Neural cell (in vitro differentiated cells): Measurements from ENCODE around the gene MAP7D2. TPM values are rescaled to one million over a fixed set of nuclear protein-coding genes. Genes with fewer than 3 reads are reported as not detected.
A peak's percentile ranks its signal among the peaks of the same experiment; 100 is the strongest.

Experiments used
- H2AFZ ChIP-seq: fragments of 200-600, 300-800 bp; sonication (generic), shearing (Covaris generic); 2 replicates; pipeline ENCODE4 v1.6.0; 2014; ENCODE audit warnings: low read depth, mild to moderate bottlenecking, antibody characterized with exemption, low read length, moderate library complexity
- H3F3A ChIP-seq: fragments of 200-600 bp; shearing (Covaris generic); 2 replicates; pipeline ENCODE4 v1.6.1; 2016; ENCODE audit warnings: mild to moderate bottlenecking, moderate library complexity, mixed read lengths, antibody characterized with exemption, low read length; ENCODE audit not compliant: insufficient read depth, poor library complexity, severe bottlenecking
- H3K27ac ChIP-seq: fragments of 200-600, 300-800 bp; sonication (generic), shearing (Covaris generic); 2 replicates; pipeline ENCODE4 v1.5.1; 2014; ENCODE audit warnings: mild to moderate bottlenecking, low read length, moderate library complexity
- H3K27me3 ChIP-seq: fragments of 300-800, 200-600 bp; sonication (generic), shearing (Covaris generic); 2 replicates; pipeline ENCODE4 v1.6.0; 2014; ENCODE audit warnings: mild to moderate bottlenecking, low read depth, low read length, moderate library complexity; ENCODE audit not compliant: insufficient read depth
- H3K36me3 ChIP-seq: fragments of 300-800, 200-600 bp; sonication (generic), shearing (Covaris generic); 2 replicates; pipeline ENCODE4 v1.5.1; 2014; ENCODE audit warnings: mild to moderate bottlenecking, antibody characterized with exemption, low read length, moderate library complexity; ENCODE audit not compliant: insufficient read depth
- H3K4me2 ChIP-seq: fragments of 300-800, 200-600 bp; sonication (generic), shearing (Covaris generic); 2 replicates; pipeline ENCODE4 v1.6.0; 2014; ENCODE audit warnings: mild to moderate bottlenecking, low read length
- H3K4me3 ChIP-seq: fragments of 300-800, 200-600 bp; sonication (generic), shearing (Covaris generic); 2 replicates; pipeline ENCODE4 v1.5.1; 2014; ENCODE audit warnings: mild to moderate bottlenecking, low read length, moderate library complexity
- H3K79me2 ChIP-seq: fragments of 200-600 bp; shearing (Covaris generic); replicated peaks from 2 replicates; pipeline ENCODE4 v1.6.0; 2014; ENCODE audit warnings: mild to moderate bottlenecking, low read length, moderate library complexity; ENCODE audit not compliant: insufficient read depth
- H3K9ac ChIP-seq: fragments of 300-800, 200-600 bp; sonication (generic), shearing (Covaris generic); 2 replicates; pipeline ENCODE4 v1.6.1; 2016; ENCODE audit warnings: mild to moderate bottlenecking, low read length, mixed read lengths
- H3K9me2 ChIP-seq: fragments of 200-600 bp; shearing (Covaris generic); 2 replicates; pipeline ENCODE4 v1.6.1; 2016; ENCODE audit warnings: mild to moderate bottlenecking, low read length, mixed read lengths; ENCODE audit not compliant: insufficient read depth
- H3K9me3 ChIP-seq: fragments of 200-600, 300-800 bp; sonication (generic), shearing (Covaris generic); 2 replicates; pipeline ENCODE4 v1.6.1; 2016; ENCODE audit warnings: mild to moderate bottlenecking, mixed run types, low read length, moderate library complexity, mixed read lengths
- H4K20me1 ChIP-seq: fragments of 200-600 bp; shearing (Covaris generic); 2 replicates; pipeline ENCODE4 v1.6.1; 2016; ENCODE audit warnings: mild to moderate bottlenecking, mixed run types; ENCODE audit not compliant: insufficient read depth
- CTCF ChIP-seq: fragments of 450-650 bp; IDR thresholded peaks from 2 replicates; pipeline ENCODE4 v1.5.1; 2014; ENCODE audit warnings: antibody characterized with exemption, mild to moderate bottlenecking, moderate library complexity; ENCODE audit not compliant: poor library complexity, severe bottlenecking
- EP300 ChIP-seq: fragments of 450-650 bp; conservative IDR thresholded peaks from 2 replicates; pipeline ENCODE4 v1.6.1; 2014; ENCODE audit warnings: antibody characterized with exemption, mild to moderate bottlenecking, moderate library complexity; ENCODE audit not compliant: poor library complexity, severe bottlenecking
- EZH2 ChIP-seq: fragments of 200-600, 300-800 bp; shearing (Covaris generic), sonication (generic); IDR thresholded peaks from 2 replicates; pipeline ENCODE4 v1.6.1; 2014; ENCODE audit warnings: antibody characterized with exemption, low read length, borderline replicate concordance, mild to moderate bottlenecking; ENCODE audit not compliant: insufficient read depth, poor library complexity, severe bottlenecking
- MXI1 ChIP-seq: fragments of 450-650 bp; conservative IDR thresholded peaks from 2 replicates; pipeline ENCODE4 v1.6.1; 2014; ENCODE audit warnings: antibody characterized with exemption, mild to moderate bottlenecking; ENCODE audit not compliant: poor library complexity, severe bottlenecking
- RAD21 ChIP-seq: fragments of 450-650 bp; conservative IDR thresholded peaks from 2 replicates; pipeline ENCODE4 v1.6.1; 2014; ENCODE audit warnings: antibody characterized with exemption, mild to moderate bottlenecking, moderate library complexity
- SMC3 ChIP-seq: fragments of 450-650 bp; conservative IDR thresholded peaks from 2 replicates; pipeline ENCODE4 v1.6.1; 2014; ENCODE audit warnings: antibody characterized with exemption, mild to moderate bottlenecking, moderate library complexity; ENCODE audit not compliant: poor library complexity
- TAF1 ChIP-seq: IDR thresholded peaks from 2 replicates; pipeline ENCODE4 v1.6.1; 2012; ENCODE audit warnings: low read depth
- polyA plus RNA-seq: library from polyadenylated mRNA; depleted of rRNA; stranded (reverse); fragments of >200 nt; gene quantifications from 2 replicates; pipeline ENCODE4 v1.2.3, GENCODE V29; 2014
- TF ChIP-seq, protein P1 (sequence below): IDR thresholded peaks from 2 replicates; pipeline ENCODE4 v1.6.1; 2012; ENCODE audit warnings: borderline replicate concordance

Gene MAP7D2
- polyA plus RNA-seq, 1 donor from 2014 or later, result 6.4 TPM

DNA sequence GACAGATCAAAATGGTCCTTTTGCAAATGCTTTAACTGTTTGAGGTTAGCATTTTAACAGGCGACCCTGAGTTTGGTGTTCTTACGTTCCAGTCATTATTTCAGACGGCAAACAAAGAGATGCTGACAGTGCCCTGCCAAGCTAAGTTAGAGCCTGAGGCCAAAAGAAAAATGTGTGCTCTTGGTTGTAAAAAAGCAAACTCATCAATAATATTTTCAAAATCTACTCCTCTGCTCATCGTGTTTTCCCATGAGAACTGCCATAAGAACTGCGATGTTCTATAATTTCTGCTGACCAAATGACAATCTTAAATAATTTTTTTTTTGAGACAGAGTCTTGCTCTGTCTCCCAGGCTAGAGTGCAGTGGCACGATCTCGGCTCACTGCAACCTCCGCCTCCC lies 63.2 kb downstream of the MAP7D2 start:
- Histone ChIP-seq H3F3A (no peaks in the 10 kb centered on the region), H3K9me2 (no peaks in the 10 kb centered on the region), H3K79me2 (no peaks in the 10 kb centered on the region), H3K4me3 (no peak overlapping the region), H3K9me3 (no peaks in the 10 kb centered on the region), H3K36me3 (no peaks in the 10 kb centered on the region), H3K9ac (no peak overlapping the region), H3K27ac (no peak overlapping the region), H3K4me2 (no peak overlapping the region), H3K27me3 (no peaks in the 10 kb centered on the region), H4K20me1 (no peaks in the 10 kb centered on the region), H2AFZ (no peak overlapping the region)
- TF ChIP-seq MXI1, result no peak
- no peak for TF ChIP-seq TAF1
- TF ChIP-seq, protein P1, sequence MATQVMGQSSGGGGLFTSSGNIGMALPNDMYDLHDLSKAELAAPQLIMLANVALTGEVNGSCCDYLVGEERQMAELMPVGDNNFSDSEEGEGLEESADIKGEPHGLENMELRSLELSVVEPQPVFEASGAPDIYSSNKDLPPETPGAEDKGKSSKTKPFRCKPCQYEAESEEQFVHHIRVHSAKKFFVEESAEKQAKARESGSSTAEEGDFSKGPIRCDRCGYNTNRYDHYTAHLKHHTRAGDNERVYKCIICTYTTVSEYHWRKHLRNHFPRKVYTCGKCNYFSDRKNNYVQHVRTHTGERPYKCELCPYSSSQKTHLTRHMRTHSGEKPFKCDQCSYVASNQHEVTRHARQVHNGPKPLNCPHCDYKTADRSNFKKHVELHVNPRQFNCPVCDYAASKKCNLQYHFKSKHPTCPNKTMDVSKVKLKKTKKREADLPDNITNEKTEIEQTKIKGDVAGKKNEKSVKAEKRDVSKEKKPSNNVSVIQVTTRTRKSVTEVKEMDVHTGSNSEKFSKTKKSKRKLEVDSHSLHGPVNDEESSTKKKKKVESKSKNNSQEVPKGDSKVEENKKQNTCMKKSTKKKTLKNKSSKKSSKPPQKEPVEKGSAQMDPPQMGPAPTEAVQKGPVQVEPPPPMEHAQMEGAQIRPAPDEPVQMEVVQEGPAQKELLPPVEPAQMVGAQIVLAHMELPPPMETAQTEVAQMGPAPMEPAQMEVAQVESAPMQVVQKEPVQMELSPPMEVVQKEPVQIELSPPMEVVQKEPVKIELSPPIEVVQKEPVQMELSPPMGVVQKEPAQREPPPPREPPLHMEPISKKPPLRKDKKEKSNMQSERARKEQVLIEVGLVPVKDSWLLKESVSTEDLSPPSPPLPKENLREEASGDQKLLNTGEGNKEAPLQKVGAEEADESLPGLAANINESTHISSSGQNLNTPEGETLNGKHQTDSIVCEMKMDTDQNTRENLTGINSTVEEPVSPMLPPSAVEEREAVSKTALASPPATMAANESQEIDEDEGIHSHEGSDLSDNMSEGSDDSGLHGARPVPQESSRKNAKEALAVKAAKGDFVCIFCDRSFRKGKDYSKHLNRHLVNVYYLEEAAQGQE, result no peak
- no peak for TF ChIP-seq RAD21
- no peak for TF ChIP-seq CTCF

GRCh38 chrX:20046864-20047263 lies 69.8 kb downstream of the MAP7D2 start:
- H4K20me1 ChIP-seq, result no peaks in the 10 kb centered on the region
- no peaks in the 10 kb centered on the region for H3K27me3 ChIP-seq
- H3K79me2 ChIP-seq, result no peaks in the 10 kb centered on the region
- peak overlapping the region; percentile 25 for H3K4me3 ChIP-seq
- H3K9me2 ChIP-seq, result no peaks in the 10 kb centered on the region
- no peaks in the 10 kb centered on the region for H3F3A ChIP-seq
- no peak overlapping the region for H2AFZ ChIP-seq
- peak overlapping the region; percentile 51 for H3K9ac ChIP-seq
- H3K4me2 ChIP-seq, result no peak overlapping the region
- H3K9me3 ChIP-seq, result no peaks in the 10 kb centered on the region
- H3K27ac ChIP-seq, result peak overlapping the region; percentile 91
- H3K36me3 ChIP-seq, result no peaks in the 10 kb centered on the region
- TF ChIP-seq EZH2 (no peak), EP300 (no peak), CTCF (no peak), SMC3 (no peak), MXI1 (no peak)
- TF ChIP-seq, protein P1, result no peak
